SK-MEL-5 (cell line): ENCODE results near the gene KLHL14. TPM values are rescaled to one million over a fixed set of nuclear protein-coding genes. Genes with fewer than 3 reads are reported as not detected.
"Not testable (repeated sequence)": the region's sequence is repeated elsewhere in the genome, so short reads cannot be mapped to it uniquely, and the experiment has no call there.

Experiments used
- DNase-seq: peaks from one replicate; pipeline ENCODE4 v3.0.0-alpha.2; 2016; ENCODE audit warnings: low read depth, low spot score
- in situ Hi-C: cut with HindIII; loops from 2 replicates; pipeline ENCODE4 v1.10.0; 2016; ENCODE audit warnings: low sequenced_read_pairs, high pct_unique_total_duplicates, low pct_unique_long_range_greater_than_20kb
- polyA plus RNA-seq, 2 experiments: library from polyadenylated mRNA; depleted of rRNA; stranded (reverse); fragments of >200 nt; gene quantifications; 2 replicates each; pipeline ENCODE4 v1.2.3, GENCODE V29; 2015
- total RNA-seq: library from RNA; depleted of rRNA; stranded (reverse); fragments of >200 nt; shearing (Covaris generic); gene quantifications from 2 replicates; pipeline ENCODE4 v1.2.3, GENCODE V29; 2014; rRNA removed

KLHL14 gene
- 0.13 and 0.43 TPM in 2 replicates for total RNA-seq
- polyA plus RNA-seq (2015; cell fraction: cytosol; rRNA removed): 0.10 and 1.1 TPM in 2 replicates
- 0.38 and 0.52 TPM in 2 replicates for polyA plus RNA-seq (2015; cell fraction: nucleus; rRNA removed)

- no peak for DNase-seq
- in situ Hi-C loops: no loop called here
Observed at GRCh38 chr18:32772581-32773381, at the start of gene KLHL14. TSS of gene KLHL14 (minus strand) at chr18:32773023. CDS start at chr18:32770591, 2,432 bp downstream.

GRCh38 chr18:32822197-32822596, 49.4 kb upstream of the KLHL14 start:
- in situ Hi-C loops: no loop called here
- no peak for DNase-seq

- in situ Hi-C loops: no loop called here
- DNase-seq: no peak
Observed at GRCh38 chr18:32815881-32816280, 43.1 kb upstream of the KLHL14 start.

GRCh38 chr18:32812342-32812741, 39.5 kb upstream of the KLHL14 start:
- no peak for DNase-seq
- in situ Hi-C loops: no loop called here

- in situ Hi-C loops: no loop called here
- no peak for DNase-seq
Observed at GRCh38 chr18:32810314-32810713, 37.5 kb upstream of the KLHL14 start.

GRCh38 chr18:32805354-32805753, 32.5 kb upstream of the KLHL14 start:
- in situ Hi-C loops: no loop called here
- DNase-seq: no peak

GRCh38 chr18:32804134-32804888, 31.5 kb upstream of the KLHL14 start:
- in situ Hi-C loops: no loop called here
- DNase-seq: no peak

- in situ Hi-C loops: no loop called here
- DNase-seq: no peak
Observed at GRCh38 chr18:32803568-32803967, 30.7 kb upstream of the KLHL14 start.

GRCh38 chr18:32802591-32803451, 30.0 kb upstream of the KLHL14 start:
- in situ Hi-C loops: no loop called here
- no peak for DNase-seq

- no peak for DNase-seq
- in situ Hi-C loops: no loop called here
Observed at GRCh38 chr18:32801228-32801627, 28.4 kb upstream of the KLHL14 start.

- DNase-seq: no peak
- in situ Hi-C loops: no loop called here
Observed at GRCh38 chr18:32798209-32798960, 25.6 kb upstream of the KLHL14 start.

- DNase-seq, in situ Hi-C loops: not testable (repeated sequence)
Observed at GRCh38 chr18:32794667-32795066, 21.8 kb upstream of the KLHL14 start.

- no peak for DNase-seq
- in situ Hi-C loops: no loop called here
Observed at GRCh38 chr18:32779010-32779409, 6.2 kb upstream of the KLHL14 start.

- in situ Hi-C loops: no loop called here
- peak; percentile 56 for DNase-seq
Observed at GRCh38 chr18:32777049-32777448, 4.2 kb upstream of the KLHL14 start.

GRCh38 chr18:32776561-32776960, 3.7 kb upstream of the KLHL14 start:
- DNase-seq: no peak
- in situ Hi-C loops: no loop called here

GRCh38 chr18:32775628-32776027, 2.8 kb upstream of the KLHL14 start:
- in situ Hi-C loops: no loop called here
- DNase-seq: no peak

GRCh38 chr18:32773382-32773712, 524 bp upstream of the KLHL14 start:
- in situ Hi-C loops: no loop called here
- DNase-seq: no peak
